Left renal pelvis (tissue), 4 donors: ENCODE data around the gene HHIPL1. TPM values are rescaled to one million over a fixed set of nuclear protein-coding genes. Genes with fewer than 3 reads are reported as not detected.

Experiments used
- DNase-seq, 4 donors: peaks; one replicate each; pipeline ENCODE4 v3.0.0-alpha.2; 2013; ENCODE audit warnings: low read depth in 4 of 4, low spot score in 3 of 4
- polyA plus RNA-seq, 4 donors: library from polyadenylated mRNA; unstranded; fragments of 120-200 nt; gene quantifications; one replicate each; pipeline ENCODE4 v1.2.1, GENCODE V29; 2013; ENCODE audit not compliant: insufficient read length in 4 of 4

The HHIPL1 gene
- polyA plus RNA-seq, 4 donors = 1.3 to 3.0 (median 1.5) TPM

DNA sequence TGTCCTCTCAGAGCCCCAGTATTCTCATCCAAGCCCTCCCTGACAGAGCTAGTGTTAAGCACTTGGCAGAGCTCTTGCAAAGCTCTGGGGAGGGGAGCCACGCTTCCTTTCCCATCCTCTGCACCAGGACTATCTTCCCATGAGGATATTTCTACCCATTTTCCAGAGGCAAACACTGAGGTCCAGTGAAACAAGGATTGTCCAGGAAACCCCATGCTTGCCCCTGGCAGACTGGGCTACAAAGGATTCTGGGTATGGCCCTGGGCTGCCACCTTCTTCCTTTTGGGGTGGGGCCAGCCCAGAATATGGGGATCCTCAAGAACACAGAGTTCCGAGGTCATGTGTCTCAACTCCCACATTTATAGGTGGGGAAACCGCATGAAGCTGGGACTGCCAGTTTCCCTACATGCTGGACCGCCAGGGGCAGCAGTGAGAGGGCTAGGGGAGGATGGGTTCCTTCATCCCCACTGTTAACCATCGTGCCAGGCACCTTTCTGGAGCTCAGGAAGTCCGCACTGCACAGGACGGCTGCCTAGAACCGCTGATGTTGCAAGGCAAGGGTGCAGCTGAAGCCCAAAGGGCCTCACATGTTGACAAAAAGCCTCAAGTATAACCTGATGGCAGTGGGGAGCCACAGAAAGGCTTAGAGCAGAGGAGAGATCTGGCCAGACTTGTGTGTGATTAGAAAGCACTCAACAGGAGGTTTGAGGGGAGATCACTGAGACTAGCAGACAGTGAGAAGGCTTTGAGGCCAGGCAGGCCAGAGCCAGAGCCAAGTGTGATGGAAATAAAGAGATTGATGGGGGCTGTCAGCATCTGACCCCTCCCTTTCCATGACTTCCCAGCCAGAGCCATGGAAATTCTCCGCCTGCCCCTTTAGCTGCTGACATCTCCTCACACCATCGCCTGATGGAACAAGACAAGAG is 35.4 kb upstream of the HHIPL1 start:
- DNase-seq = no peak

- DNase-seq = no peak
Measured at GRCh38 chr14:99611646-99612045, 33.3 kb upstream of the HHIPL1 start.

- no peak for DNase-seq
Measured at GRCh38 chr14:99612071-99612737, 32.7 kb upstream of the HHIPL1 start.

- DNase-seq = no peak
Measured at GRCh38 chr14:99612738-99613330, 32.1 kb upstream of the HHIPL1 start.

GRCh38 chr14:99615497-99616157 is 29.3 kb upstream of the HHIPL1 start:
- no peak for DNase-seq

DNA sequence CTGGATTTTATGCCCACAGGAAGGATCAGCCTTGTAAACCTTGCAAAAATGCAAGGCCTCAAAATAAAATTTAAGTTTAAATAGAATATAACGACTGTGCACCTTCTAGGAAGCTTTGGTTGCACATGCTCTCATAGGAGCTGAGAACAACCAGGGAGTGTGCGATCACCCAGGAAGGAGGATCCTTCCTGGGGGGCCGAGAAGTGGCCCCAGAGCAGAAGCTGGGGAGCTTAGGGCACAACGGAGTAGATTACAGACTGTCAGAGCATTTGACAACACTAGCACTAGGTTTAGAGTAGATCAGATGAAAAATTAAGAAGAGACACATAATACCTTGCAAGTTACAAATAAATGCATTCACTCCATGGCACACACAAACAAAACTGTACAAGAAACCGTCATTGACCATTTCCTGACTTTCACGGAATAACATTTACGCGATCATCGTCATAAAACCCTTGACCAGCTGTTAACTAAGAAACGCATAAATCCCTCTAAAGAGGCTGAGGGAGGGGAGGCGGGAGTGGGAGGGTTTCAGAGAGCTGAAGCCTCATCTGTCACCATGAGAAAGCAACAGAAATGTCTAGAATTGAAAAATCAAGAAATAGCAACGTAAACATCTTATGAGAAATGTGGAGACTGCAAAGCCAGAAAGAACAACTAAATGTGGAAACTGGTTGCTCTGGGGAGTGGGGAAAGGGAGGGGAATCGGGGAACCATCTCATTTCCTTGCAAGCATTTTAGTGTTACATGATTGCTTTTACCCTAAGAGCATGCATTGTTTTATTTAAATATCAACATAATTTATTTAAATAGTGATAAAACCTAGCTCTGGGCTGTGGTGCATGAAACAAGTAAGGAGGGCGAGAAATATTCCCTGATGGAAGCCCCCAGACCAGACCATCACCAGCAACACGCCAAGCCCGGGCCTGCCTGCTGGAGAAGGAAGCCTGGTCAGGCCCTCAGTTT is 27.8 kb upstream of the HHIPL1 start:
- DNase-seq = no peak

DNA sequence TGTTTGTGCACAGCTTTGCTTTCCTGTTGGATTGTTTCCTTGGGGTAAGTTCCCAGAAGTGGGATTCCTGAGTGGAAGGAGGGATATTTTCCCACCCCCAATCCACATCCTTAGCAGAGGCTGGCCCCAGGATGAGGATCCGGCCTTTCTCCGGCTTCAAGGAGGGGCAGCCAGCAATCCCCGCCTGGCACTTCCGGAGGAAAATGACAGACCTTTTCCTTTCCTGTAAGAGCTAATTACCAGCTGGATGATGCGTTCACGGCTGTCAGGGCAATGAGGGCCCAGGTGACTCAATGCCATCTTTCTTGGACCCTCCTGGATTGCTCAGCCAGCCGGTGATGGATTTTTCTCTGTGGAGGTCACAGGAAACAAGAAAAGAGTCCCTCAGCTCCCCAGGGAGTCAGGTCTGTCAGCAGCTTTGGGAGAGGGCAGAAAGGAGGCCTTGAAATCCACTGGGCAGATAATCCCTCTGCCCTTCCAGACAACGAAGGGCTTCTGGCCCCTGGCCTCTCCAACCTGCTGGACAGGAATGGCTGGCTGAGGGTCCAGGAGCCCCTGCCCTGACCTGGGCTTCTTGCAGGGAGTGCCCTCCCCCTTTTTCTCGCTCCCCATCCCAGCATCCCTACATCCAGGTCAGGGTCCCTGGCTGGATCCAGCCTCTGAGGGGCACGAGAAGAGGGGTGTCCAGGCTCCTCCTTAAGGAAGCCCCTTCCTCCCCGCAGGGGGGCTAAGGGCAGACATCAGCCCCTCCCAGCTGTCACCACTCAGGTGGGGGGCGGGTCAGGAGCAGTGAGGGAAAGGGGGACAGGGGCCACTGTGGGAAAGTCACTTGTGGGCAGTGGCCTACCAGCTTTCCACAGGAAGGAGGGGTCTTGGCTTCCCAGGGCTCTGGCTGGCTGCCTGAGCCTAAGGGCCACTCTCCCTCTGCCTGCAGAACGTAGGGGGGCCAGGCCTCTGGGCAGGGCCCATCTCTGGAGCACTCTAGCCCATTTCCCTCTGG is 24.8 kb upstream of the HHIPL1 start:
- DNase-seq = no peak

DNA sequence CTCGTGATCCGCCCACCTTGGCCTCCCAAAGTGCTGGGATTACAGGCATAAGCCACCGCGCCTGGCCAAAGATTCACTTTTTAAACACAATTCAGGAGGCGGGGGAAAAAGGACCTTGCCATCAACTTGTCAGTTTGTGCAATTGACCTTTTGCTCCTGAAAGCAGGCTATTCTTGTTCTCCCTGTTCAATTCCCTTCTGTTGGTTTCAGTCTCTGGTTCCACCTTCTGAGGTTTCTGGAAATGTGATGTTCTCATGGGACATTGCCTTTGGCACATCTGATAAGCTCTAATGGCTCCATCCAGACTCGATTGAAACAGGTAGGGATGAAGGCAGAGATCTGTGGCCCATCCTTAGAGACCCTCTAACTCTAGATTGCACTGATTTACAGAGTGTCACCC is 23.0 kb upstream of the HHIPL1 start:
- DNase-seq = no peak

GRCh38 chr14:99624024-99624423 is 20.9 kb upstream of the HHIPL1 start:
- no peak for DNase-seq

DNA sequence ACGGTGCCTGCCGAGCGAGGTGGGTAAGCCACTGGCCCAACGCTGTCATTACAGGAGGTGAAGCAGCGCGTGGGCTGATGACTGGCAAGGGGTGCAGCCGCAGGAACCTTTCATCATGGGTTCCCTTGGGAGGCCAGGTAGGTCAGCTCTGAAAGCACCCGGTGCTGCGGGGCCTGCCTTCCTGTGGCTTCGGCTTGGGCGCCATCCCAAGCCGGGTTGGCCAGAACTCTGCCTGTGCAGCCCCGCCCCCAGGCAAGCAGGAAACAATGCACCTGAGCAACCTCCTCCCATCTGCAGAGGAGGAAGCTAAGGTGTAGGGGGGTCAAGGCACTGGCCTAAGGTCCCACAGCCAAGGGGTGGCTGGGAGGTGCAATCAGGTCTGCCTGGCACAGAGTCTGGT is 20.0 kb upstream of the HHIPL1 start:
- DNase-seq = no peak

- no peak for DNase-seq
Measured at GRCh38 chr14:99625476-99625875, 19.5 kb upstream of the HHIPL1 start.

- DNase-seq = no peak
Measured at GRCh38 chr14:99626041-99626648, 18.8 kb upstream of the HHIPL1 start.

GRCh38 chr14:99627100-99627499 is 17.8 kb upstream of the HHIPL1 start:
- DNase-seq = no peak

DNA sequence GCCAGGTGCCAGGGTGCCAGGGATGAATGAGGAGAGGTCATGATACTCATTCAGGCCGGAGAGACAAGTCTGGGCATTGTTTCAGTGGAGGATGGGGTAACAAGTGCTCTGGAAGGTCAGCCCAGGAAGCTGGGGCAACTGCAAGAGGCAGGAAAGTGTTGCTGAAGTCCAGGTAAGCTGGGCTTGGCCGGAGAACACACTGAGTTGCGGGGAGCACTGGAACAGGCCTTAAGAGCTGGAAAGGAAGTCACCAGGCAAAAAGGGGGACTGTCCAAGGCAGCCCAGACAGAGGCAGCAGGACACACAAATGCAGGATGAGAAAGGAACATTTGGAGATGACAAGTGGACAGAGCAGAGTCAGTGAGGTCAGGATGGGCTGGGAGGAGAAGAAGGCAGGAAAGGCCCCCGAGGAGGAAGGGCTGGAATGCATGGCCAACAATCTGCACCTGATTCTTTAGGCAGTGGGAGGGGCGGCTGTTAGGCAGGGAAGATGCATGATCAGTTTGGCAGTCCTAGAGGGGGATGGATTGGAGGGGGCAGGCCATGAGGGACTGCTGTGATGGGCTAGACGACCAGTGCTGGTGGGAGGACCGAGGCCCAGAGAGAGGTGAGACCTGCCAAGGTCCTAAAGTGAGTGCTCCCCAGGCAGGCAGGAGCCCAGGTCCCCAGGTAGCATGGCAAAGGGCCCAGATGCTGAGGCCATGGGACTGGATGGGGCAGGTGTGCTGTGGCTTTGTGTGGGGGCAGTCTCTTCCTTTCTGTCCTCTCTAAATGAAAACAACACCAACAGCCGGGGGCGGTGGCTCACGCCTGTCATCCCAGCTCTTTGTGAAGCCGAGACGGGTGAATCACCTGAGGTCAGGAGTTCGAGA is 17.2 kb upstream of the HHIPL1 start:
- no peak for DNase-seq

DNA sequence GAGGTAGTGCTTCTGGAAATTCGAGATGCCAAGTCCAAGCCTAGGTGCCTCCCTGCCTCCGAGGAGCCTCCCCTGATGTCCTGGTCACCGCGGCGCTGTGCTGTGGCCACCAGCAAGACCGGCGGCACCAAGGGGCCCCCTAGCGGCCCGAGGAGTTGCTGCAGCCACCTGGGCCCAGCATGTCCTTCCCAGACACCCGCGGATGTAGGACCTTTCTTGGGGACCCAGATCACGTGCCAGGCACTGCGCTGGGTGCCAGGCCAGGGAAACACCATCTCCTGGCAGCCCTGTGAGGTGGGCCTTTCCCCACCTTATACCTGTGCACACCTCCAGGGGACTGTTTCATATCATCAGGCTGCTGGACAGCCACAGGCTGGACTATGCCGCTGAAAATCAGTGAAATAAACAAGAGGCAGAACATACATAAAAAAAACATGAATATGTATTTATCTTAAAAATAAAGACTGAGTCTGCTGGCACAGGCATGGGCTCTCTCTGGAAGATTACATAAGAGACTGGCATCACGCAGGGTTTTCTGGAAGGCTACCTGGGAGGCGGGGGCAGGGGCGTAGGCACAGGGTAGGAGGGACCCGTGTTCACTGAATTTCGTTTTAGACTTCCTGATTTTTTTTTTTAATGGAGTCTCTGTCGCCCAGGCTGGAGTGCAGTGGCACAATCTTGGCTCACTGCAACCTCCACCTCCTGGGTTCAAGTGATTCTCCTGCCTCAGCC is 15.9 kb upstream of the HHIPL1 start:
- peak in 1 of 4 donors; percentile 51 for DNase-seq

GRCh38 chr14:99630202-99630601 is 14.7 kb upstream of the HHIPL1 start:
- DNase-seq = no peak
